22Rv1 (cell line): ENCODE data around the gene DCTN3.

ENCODE experiments used
- ZFX ChIP-seq: fragments of 450-650 bp; IDR thresholded peaks from 2 replicates; pipeline ENCODE4 v1.6.1; 2017; ENCODE audit warnings: antibody characterized with exemption, borderline replicate concordance
- TF ChIP-seq, protein P1 (sequence below): fragments of 450-650 bp; IDR thresholded peaks from 2 replicates; pipeline ENCODE4 v1.5.1; 2017; ENCODE audit warnings: mild to moderate bottlenecking

DNA sequence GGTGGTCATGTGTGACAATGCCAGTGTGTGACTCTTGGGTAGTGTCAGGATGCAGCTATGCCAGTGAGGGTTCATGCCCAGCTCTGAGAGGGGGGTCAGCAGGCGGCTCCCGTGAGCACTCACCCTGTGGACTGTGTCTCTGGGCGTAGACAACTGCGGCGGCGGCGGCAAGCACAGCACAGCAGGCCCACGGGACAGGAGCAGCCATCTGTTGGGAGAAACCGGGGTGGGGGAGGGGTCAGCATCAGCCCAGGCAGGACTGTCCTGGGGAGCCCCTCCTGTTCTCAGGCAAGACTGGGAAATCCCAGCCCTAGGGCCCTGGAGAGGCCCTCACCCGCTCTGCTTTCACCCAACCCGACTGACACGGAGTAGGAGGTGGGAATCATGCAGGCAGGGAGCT lies 51.5 kb downstream of the DCTN3 start:
- TF ChIP-seq ZFX = no peak
- TF ChIP-seq, protein P1, sequence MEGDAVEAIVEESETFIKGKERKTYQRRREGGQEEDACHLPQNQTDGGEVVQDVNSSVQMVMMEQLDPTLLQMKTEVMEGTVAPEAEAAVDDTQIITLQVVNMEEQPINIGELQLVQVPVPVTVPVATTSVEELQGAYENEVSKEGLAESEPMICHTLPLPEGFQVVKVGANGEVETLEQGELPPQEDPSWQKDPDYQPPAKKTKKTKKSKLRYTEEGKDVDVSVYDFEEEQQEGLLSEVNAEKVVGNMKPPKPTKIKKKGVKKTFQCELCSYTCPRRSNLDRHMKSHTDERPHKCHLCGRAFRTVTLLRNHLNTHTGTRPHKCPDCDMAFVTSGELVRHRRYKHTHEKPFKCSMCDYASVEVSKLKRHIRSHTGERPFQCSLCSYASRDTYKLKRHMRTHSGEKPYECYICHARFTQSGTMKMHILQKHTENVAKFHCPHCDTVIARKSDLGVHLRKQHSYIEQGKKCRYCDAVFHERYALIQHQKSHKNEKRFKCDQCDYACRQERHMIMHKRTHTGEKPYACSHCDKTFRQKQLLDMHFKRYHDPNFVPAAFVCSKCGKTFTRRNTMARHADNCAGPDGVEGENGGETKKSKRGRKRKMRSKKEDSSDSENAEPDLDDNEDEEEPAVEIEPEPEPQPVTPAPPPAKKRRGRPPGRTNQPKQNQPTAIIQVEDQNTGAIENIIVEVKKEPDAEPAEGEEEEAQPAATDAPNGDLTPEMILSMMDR = no peak
